ENCODE data around the gene MGAT1. TPM values are rescaled to one million over a fixed set of nuclear protein-coding genes. Genes with fewer than 3 reads are reported as not detected.

The MGAT1 gene
- total RNA-seq, 1 experiment from 2014 or later: 76.2 TPM

DNA sequence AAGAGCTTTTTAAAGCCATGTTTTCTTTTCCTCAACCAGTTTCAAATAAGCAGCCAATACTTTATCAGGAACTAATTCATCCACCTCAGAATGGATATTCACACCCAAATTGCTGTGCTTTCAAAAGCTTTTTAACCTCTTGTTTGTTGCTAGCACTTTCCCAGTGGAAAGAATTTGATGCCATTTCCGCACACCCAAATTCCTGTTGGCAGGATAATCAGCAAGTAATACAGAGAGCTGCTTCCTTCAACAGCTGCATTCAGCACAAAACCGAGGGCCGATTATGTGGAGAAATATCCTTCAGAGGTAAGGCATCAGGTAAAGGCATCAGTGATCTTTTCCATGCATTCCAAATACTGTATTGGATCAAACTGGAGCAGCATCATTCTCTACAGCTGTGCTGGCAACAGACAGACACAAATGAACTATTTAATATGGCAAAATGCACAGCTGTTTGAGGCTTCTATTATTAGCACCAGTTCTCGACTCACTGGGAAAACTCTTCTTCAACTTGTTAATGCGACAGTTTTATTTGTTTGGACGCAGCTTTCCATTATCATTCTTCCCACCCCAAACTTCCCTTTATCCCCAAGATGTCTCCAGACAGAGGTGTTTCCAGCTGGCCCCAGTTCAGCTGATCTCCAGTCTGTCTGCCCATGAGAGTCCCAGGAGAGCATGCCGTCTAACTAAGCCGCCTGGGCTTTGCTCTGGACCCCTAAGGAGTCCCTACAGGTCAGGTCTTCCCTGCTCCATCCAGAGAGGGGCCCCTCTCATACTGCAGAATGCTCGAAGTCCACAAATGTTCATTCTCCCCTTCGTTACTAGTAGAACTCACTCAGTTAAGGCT lies 22.2 kb upstream of the MGAT1 start:
- no peak for DNase-seq (ENCODE audit: low read depth)

DNA sequence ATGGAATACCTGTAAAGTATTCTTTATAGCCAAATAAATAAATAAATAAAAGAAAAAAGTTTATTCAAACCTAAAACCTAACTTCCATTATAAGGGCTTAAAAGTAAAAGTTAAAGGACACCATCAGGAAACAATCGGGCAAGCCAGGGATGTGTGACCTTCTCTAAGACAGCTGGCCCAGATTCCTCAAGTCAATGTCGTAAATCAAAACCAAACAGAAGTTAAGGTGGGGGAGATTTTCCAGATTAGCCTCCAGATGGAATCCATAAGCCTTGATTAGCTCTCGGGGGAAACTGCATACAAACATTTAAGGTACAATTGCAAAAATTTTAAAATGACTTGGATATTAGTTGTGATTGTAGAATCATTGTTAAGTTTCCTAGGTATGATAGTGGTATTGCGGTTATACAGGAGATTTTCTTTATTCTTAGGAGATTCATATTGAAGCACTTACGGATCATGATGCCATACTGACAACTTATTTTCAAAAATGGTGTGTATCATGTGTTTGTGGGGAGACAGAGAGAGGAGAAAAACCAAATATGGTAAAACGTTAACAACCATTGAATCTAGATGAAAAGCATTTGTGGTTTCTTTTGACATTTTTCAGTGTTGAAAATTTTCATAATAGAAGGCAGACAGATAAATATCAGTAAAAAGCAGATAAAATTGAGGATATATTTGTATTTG lies 21.5 kb upstream of the MGAT1 start:
- no peak for DNase-seq (ENCODE audit: low read depth)

- no peak for DNase-seq (ENCODE audit: low read depth)
These were observed 20.7 kb upstream of the MGAT1 start for GRCh38 chr5:180823346-180823745.

DNA sequence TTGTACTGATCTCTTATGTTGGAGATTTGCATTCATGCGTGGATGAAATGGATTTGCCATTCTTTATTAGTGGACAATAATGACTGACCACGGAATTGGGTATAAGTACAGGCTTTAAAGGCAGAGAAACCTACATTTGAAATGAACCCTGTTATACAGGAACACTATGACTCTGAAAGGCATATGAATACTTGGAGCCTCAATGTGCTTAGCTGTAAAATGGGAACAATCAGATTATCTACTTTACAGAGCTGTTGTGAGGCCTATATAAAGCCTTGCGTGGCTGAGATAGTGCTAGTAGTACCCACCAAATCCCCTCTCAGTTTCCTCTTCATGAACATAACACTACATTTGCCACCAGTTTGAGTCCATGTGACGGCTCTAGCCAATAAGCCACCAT lies 18.9 kb upstream of the MGAT1 start:
- DNase-seq (ENCODE audit: low read depth): no peak

GRCh38 chr5:180820788-180821321 lies 18.2 kb upstream of the MGAT1 start:
- DNase-seq (ENCODE audit: low read depth): no peak

GRCh38 chr5:180818677-180819341 lies 16.2 kb upstream of the MGAT1 start:
- DNase-seq (ENCODE audit: low read depth): no peak

DNA sequence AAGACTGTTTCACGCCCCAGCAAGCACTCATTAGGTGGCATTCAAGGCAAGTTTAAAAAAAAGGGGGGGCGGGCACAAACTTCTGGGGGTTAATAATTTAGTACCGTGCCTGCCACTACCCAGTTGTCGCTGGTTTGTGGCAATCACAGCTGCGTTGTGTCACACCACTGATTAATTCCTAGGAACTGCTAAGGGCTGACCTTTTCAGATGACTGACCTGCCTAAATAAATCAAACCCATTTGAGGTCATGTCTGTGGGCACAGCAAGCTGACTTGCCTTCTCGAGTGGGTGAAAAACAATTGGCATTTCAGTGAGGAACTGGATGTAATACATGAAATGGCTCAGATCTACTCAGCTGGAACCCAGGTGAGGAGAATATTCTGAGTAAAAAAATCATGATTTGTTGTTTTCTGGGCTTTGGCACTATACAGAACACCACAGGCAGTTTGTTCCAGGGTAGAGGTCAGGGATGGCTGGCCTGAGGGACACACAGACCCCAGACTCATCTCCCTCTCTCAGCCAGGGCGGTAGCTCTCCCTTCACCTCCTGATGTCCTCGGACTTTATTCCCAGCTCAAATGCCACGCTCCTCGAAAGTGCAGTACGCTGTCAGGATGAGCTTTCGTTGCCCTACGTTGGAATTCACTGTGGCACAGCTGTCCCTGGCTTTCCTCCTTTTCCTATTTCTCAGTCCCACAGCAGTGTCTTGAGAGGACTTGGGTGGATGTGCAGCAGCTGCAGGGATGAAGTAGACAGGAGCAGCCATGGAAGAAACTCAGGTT lies 15.5 kb upstream of the MGAT1 start:
- DNase-seq (ENCODE audit: low read depth): no peak

DNA sequence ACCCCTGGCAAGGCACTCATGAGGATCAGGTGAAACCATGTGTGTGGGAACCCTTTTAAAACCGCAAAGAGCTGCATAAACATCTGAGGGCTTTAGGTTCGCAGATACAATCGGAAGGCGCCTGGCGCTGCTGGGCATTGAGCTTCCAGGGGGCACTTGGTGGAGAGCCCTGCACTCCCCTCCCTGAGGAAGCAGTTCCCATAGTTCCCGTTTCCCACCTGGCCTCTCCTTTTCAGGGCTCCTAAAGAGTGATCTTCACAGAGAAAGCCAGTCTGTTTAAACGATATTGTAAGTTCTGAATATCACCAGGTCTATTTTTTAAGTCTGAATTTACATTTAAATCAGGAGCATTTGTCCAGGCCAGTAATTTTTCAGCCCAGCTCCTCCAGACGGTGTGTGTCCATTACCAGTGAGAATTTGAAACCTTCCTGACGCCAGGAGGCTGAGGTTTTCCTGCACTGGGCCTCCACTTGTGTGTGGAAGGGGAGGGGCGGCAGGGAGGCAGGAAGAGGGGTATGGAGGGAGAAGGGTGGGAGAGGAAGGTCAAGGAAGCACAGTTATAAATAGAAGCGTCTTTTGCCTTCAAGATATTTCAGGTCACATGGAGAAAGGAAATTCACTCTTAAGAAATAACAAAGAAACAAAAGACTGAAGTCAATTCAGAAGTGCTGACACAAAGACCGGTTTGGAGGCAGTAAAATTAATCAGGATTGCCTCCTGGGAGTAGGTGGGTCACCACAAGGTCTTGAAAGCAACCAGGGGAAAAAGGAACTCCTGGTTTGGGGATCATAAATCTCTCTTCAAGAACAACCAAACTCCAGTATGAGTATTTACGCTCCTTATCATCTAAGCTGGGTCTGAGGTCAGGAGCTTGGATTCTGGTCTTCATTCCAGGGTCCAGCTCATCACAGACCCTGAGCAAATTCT lies 14.3 kb upstream of the MGAT1 start:
- peak; percentile 50 for DNase-seq (ENCODE audit: low read depth)

DNA sequence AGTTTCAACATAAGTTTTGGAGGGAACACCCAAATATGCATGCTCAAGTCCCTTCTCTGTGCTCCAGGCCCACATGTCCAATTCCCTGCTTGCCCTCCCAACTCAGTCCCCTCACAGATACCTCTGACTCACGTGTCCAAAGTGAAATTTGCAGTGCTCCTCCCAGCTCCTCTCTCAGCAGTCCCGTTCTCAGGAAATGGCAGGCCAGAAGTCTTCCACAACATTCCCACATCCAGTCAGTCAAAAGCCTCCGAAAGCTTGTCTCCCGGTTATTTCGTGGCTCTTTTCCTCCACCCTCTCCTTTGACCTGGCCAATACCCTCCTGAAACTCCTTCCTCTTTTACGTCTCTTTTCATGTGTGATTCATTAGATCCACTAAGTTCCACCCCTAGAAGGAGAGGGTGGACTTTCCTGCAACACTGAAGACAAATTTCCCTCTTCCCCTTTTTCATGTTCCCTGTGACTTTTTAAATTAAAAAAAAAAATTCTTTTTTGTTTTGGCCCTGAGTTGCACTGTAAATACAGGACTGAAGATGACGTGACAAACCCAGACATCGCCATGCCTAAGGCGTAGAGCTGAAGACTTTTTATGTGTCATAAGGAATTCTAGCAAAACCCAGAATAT lies 12.8 kb upstream of the MGAT1 start:
- no peak for DNase-seq (ENCODE audit: low read depth)

GRCh38 chr5:180813420-180813819 lies 10.8 kb upstream of the MGAT1 start:
- no peak for DNase-seq (ENCODE audit: low read depth)

DNA sequence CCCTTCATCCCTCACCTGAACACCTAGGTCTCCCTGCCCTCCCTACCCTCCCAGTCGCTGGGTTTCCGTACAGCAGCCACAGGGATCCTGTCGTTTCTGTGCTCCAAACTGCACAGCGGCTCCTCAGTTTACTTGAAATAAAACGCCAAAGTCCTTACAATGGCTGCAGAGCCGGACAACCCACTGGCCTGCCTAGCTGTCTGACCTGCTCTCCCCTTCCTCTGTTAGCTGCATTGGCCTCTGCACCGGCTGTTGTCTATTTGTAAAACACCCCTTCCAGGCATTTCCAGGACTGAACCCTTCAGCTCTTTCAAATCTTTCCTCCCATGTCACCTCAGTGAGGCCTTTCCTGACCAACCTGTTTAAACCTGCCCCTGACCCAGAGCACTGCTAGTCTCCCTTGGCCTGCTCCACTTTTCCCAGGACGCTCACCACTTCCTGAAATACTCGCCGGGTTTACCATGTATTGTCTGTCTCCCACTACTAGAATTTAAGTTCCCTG lies 9.1 kb upstream of the MGAT1 start:
- no peak for DNase-seq (ENCODE audit: low read depth)

- DNase-seq (ENCODE audit: low read depth): no peak
These were observed 8.5 kb upstream of the MGAT1 start for GRCh38 chr5:180810959-180811622.

DNA sequence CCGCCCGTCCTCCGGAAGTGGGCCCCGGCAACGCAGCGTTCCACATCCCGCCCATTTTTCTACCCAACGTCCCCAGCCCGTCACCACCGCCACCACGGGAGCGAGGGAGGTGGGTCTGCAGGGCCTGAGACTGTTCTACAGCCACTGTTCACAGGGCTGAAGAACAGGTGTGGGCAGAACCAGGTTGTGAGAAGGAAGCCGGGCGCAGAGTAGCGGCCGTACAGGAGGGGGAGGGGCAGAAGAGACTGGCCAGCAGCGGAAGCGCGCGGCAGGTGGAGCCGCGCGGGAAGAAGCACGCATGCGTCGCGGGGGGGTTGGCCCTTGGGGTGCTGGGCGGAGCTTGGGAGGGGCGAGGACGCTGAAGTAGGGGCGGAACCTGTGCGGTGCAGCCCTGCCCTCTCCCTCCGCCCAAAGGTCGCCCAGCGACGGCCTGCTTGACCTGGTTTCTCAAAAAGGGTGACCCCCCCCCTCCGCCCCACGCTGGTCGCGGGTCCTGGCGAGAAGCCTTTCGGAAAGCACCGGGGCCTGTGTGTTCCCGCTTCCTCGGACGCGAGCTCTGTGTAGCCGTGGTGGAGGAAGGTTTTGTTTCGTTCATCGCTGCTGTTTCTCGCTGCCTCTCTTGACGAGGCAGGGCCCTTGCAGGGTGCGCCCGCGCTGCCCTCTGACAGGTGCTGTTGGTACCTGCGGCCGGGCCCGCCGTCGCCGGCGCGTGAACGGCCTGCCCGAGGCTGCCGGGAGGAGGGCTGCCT lies 7.8 kb upstream of the MGAT1 start:
- peak; percentile 88 for DNase-seq (ENCODE audit: low read depth)

- DNase-seq (ENCODE audit: low read depth): peak; percentile 89
These were observed 7.0 kb upstream of the MGAT1 start for GRCh38 chr5:180809403-180810209.

DNA sequence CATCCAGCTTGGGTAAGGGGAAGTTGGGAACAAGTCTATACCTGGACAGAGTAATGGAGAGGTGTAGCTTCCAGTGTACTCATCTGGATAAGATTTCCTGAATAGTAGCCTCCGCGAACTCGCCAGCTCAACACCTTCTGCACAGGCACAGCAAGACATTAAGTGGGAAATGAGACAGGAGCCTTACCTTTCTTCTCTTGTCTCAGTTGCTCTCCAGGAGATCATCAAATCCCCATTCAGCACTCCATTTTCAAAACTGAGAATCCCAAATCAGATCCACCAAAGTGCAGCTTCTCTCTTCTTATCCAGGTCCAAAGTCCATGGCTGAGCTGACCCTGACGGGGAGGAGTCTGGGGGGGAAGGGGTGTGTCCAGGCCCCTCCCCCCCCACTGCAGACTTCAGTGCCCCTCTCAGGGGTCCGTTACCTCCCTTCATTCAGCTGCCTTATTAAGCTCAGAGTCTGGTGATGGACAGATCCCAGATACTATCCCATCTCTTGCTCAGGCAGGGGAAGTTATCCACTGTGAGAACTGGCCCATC lies 5.9 kb upstream of the MGAT1 start:
- DNase-seq (ENCODE audit: low read depth): no peak

DNA sequence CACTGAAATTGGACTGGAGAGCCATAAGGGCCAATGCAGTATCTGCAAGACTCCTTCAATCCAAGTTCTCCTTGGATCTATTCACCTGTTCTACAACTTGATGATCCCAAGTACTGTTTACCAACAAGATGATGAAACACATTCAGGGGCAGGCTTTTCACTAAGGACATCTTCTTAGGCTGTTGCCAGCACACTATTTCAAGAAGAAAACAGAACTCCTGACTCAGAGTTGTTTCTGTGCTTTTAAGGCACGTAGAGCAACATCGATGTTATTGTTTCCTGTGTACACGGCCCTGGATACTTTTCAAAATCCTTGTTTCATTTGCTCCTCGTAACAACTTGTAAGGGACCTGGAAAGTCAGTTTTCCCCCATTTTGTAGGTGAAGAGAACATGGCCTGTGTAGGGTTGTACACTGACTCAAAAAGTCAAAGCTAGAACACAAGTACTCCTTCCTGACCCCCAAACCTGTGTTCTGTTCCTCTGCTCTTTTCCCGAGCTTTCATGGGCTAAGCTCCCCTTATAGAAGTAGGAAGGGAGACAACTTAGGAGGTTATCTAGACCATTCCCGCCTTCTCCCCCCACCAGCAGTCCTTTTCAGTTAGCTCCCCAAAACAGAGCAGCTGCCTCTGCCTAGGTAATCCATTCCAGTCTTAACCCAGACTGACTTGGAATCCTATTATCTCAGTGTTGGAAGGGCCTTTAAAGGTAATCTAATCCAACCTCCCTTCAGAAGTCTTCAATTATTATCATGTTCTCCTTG lies 5.2 kb upstream of the MGAT1 start:
- no peak for DNase-seq (ENCODE audit: low read depth)

Data from HT1080 (cell line).